Cardiac muscle cell (in vitro differentiated cells and primary cell): ENCODE results near the gene KCNQ5. TPM values are rescaled to one million over a fixed set of nuclear protein-coding genes. Genes with fewer than 3 reads are reported as not detected.

ENCODE experiments used
- DNase-seq, 2 donors: peaks; one replicate each; pipeline versions ENCODE4 v3.0.0 to v3.0.0-alpha.2; 2010 to 2017; ENCODE audit warnings: low read depth in 1 of 2, low spot score in 1 of 2
- H3K27ac ChIP-seq: fragments of 200-600 bp; sonication (generic); 2 replicates; pipeline ENCODE4 v1.5.1; 2016
- H3K27me3 ChIP-seq: fragments of 200-600 bp; sonication (generic); 2 replicates; pipeline ENCODE4 v1.6.0; 2016; ENCODE audit warnings: control low read depth
- H3K36me3 ChIP-seq: fragments of 200-600 bp; sonication (generic); 2 replicates; pipeline ENCODE4 v1.5.1; 2016; ENCODE audit warnings: control low read depth
- H3K4me1 ChIP-seq: fragments of 200-600 bp; sonication (generic); 2 replicates; pipeline ENCODE4 v1.8.1; 2017; ENCODE audit warnings: low read depth, mild to moderate bottlenecking, mixed run types
- H3K4me3 ChIP-seq: fragments of 200-600 bp; sonication (generic); 2 replicates; pipeline ENCODE4 v1.5.1; 2016; ENCODE audit warnings: mild to moderate bottlenecking
- H3K9me3 ChIP-seq: fragments of 200-600 bp; sonication (generic); 2 replicates; pipeline ENCODE4 v1.5.1; 2017; ENCODE audit warnings: low read depth, mild to moderate bottlenecking, control low read depth
- polyA plus RNA-seq: library from polyadenylated mRNA; unstranded; fragments of >200 nt; fragmentation: Nextera tagmentation; extraction: Ambion mirVana; gene quantifications from 2 replicates; pipeline ENCODE4 v1.2.1, GENCODE V29; 2016
- total RNA-seq: library from RNA; depleted of rRNA; stranded (reverse); fragments of >200 nt; gene quantifications from 2 replicates; pipeline ENCODE4 v1.2.3, GENCODE V29; 2016
- TF ChIP-seq, protein P1 (sequence below): IDR thresholded peaks from 2 replicates; pipeline ENCODE4 v1.5.1; 2012; ENCODE audit warnings: low read depth, mild to moderate bottlenecking, low read length

The KCNQ5 gene
- total and polyA plus RNA-seq, 2 experiments from 2014 or later, result 31.4 to 45.4 TPM

DNA sequence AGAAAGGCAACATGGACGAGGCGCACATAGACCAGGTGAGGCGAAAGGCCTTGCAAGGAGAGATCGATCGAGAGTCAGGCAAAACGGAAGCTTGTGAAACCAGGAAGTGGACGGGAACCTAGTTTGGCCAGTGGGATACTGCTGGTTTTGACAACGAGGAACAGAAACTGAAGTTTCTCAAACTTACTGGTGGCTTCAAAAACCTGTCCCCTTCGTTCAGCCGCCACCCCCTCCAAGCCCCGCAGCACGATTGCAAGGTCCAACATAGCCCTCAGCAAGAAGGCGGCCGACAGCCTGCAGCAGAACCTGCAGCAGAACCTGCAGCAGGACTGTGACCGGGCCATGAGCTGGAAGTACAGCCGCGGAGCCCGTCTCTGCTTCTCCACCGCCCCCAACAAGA, 365.4 kb downstream of the KCNQ5 start:
- H3K27ac ChIP-seq, result no peak overlapping the region
- no peak overlapping the region for H3K4me3 ChIP-seq
- H3K27me3 ChIP-seq, result no peaks in the 10 kb centered on the region
- no peaks in the 10 kb centered on the region for H3K36me3 ChIP-seq
- H3K9me3 ChIP-seq, result no peaks in the 10 kb centered on the region
- no peak for DNase-seq
- H3K4me1 ChIP-seq, result no peaks in the 10 kb centered on the region
- TF ChIP-seq, protein P1, sequence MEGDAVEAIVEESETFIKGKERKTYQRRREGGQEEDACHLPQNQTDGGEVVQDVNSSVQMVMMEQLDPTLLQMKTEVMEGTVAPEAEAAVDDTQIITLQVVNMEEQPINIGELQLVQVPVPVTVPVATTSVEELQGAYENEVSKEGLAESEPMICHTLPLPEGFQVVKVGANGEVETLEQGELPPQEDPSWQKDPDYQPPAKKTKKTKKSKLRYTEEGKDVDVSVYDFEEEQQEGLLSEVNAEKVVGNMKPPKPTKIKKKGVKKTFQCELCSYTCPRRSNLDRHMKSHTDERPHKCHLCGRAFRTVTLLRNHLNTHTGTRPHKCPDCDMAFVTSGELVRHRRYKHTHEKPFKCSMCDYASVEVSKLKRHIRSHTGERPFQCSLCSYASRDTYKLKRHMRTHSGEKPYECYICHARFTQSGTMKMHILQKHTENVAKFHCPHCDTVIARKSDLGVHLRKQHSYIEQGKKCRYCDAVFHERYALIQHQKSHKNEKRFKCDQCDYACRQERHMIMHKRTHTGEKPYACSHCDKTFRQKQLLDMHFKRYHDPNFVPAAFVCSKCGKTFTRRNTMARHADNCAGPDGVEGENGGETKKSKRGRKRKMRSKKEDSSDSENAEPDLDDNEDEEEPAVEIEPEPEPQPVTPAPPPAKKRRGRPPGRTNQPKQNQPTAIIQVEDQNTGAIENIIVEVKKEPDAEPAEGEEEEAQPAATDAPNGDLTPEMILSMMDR, result no peak

DNA sequence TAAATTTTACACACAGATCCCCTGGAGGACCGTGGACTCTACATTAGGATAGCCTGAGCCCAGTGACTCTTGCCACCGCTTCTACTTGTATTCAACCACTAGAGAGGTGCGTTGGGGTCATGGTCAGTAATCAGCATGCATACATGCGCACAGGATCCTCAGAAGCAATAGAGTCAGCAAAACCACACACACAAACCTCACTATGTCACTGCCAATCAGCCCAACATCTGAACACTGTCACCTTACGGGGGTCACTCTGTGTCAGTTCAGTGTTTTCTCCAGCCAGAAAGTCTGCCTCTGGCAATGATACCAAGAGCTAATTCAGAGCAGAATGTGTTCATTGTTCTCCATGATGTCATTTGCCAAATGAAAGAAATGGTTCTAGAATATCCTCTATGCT, 378.1 kb downstream of the KCNQ5 start:
- Histone ChIP-seq H3K4me3 (no peak overlapping the region), H3K27me3 (no peaks in the 10 kb centered on the region), H3K27ac (no peak overlapping the region), H3K36me3 (no peaks in the 10 kb centered on the region), H3K4me1 (no peaks in the 10 kb centered on the region), H3K9me3 (no peaks in the 10 kb centered on the region)
- TF ChIP-seq, protein P1, result no peak
- no peak for DNase-seq

- Histone ChIP-seq H3K27me3 (no peaks in the 10 kb centered on the region), H3K9me3 (no peaks in the 10 kb centered on the region), H3K4me3 (no peak overlapping the region), H3K4me1 (no peaks in the 10 kb centered on the region), H3K36me3 (no peaks in the 10 kb centered on the region), H3K27ac (no peak overlapping the region)
- TF ChIP-seq, protein P1, result no peak
- DNase-seq, result no peak
Observed at GRCh38 chr6:73000460-73000859, 378.6 kb downstream of the KCNQ5 start.

GRCh38 chr6:73002588-73002987, 380.7 kb downstream of the KCNQ5 start:
- H3K27ac ChIP-seq, result no peak overlapping the region
- H3K4me3 ChIP-seq, result no peak overlapping the region
- TF ChIP-seq, protein P1, result no peak
- no peaks in the 10 kb centered on the region for H3K4me1 ChIP-seq
- no peak for DNase-seq
- peaks cover 13% of the 10 kb centered on the region for H3K36me3 ChIP-seq
- no peaks in the 10 kb centered on the region for H3K9me3 ChIP-seq
- H3K27me3 ChIP-seq, result no peaks in the 10 kb centered on the region

- no peak for DNase-seq
- Histone ChIP-seq H3K4me3 (no peak overlapping the region), H3K36me3 (peaks cover 18% of the 10 kb centered on the region), H3K27ac (no peak overlapping the region), H3K27me3 (no peaks in the 10 kb centered on the region), H3K4me1 (no peaks in the 10 kb centered on the region), H3K9me3 (no peaks in the 10 kb centered on the region)
- TF ChIP-seq, protein P1, result no peak
Observed at GRCh38 chr6:73003302-73003701, 381.4 kb downstream of the KCNQ5 start.

- Histone ChIP-seq H3K4me1 (no peaks in the 10 kb centered on the region), H3K27me3 (no peaks in the 10 kb centered on the region), H3K9me3 (no peaks in the 10 kb centered on the region), H3K27ac (no peak overlapping the region), H3K4me3 (no peak overlapping the region), H3K36me3 (peaks cover 27% of the 10 kb centered on the region)
- DNase-seq, result no peak
- TF ChIP-seq, protein P1, result no peak
Observed at GRCh38 chr6:73004231-73004630, 382.4 kb downstream of the KCNQ5 start.
